Tibial nerve (tissue), 3 donors: ENCODE data around the gene BCAS3.

Experiments used
- POLR2A ChIP-seq, 2 donors: fragments of 450-650 bp; IDR thresholded peaks; one replicate each; pipeline ENCODE4 v1.6.1; 2017; ENCODE audit warnings: antibody characterized with exemption in 2 of 2, mild to moderate bottlenecking in 2 of 2, moderate library complexity in 2 of 2
- TF ChIP-seq, protein P1 (sequence below), 5 experiments: fragments of 200-600 bp in 3 of 5; fragments of 450-650 bp in 2 of 5; sonication (generic) in 3 of 5; IDR thresholded peaks; one replicate each; pipeline ENCODE4 v1.5.1; 2016 to 2019; ENCODE audit warnings: antibody characterized with exemption in 5 of 5, mild to moderate bottlenecking in 3 of 5, moderate library complexity in 2 of 5

DNA sequence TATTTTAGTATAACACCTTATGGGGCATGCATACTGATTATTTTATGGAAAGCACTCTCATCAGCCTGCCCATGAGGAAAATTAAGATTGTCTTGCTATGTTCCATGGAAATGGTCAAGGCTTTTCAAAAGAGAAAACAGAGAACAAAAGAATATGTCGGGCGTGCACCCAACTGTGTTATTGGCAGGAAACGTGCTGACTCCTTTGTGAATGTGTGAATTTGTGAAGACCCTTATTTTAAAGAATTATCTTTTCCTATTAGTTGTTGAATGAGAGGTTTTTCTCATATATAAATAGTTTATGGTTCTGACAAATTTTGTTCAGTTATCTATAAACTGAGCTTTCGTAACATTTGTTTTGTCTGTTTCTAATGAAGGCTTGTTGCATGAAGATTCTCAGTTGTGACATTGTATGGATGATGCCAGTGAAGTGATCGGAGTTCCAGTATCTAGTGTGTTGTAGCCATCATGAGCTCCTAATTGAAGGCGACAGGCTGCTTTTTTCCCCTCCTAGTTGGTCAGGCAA is 180.0 kb downstream of the BCAS3 start:
- TF ChIP-seq, protein P1, sequence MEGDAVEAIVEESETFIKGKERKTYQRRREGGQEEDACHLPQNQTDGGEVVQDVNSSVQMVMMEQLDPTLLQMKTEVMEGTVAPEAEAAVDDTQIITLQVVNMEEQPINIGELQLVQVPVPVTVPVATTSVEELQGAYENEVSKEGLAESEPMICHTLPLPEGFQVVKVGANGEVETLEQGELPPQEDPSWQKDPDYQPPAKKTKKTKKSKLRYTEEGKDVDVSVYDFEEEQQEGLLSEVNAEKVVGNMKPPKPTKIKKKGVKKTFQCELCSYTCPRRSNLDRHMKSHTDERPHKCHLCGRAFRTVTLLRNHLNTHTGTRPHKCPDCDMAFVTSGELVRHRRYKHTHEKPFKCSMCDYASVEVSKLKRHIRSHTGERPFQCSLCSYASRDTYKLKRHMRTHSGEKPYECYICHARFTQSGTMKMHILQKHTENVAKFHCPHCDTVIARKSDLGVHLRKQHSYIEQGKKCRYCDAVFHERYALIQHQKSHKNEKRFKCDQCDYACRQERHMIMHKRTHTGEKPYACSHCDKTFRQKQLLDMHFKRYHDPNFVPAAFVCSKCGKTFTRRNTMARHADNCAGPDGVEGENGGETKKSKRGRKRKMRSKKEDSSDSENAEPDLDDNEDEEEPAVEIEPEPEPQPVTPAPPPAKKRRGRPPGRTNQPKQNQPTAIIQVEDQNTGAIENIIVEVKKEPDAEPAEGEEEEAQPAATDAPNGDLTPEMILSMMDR (IDR thresholded peaks at IDR 0.05) = no peak
- TF ChIP-seq POLR2A (IDR thresholded peaks at IDR 0.05) = no peak
